ENCODE measurements around the gene FAIM.
"Not testable (repeated sequence)": the region's sequence is repeated elsewhere in the genome, so short reads cannot be mapped to it uniquely, and the experiment has no call there.

FAIM gene

DNA sequence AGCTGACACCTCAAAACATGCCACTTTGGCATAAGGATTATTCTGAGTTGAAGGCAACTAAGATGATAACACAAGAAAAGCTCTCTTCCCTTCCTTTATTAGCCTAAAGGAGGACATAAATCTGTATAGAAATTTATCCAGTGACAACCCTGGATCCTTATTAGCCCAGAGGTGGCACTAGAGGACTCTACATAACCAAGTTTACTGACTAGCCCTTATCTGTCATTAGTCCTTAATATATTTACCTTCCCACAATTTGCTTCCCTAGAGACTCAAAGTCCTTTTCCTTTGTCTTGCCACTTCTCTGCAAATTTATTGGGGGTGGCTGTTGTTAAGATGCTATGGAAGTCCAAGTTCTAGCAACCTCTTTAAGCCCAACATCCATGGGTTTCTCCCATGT, 41.2 kb upstream of the FAIM start:
- H3F3A ChIP-seq (ENCODE audit: insufficient read depth, low read length) = no peaks in the 10 kb centered on the region; the same call in 1 of the 2 replicates
- no peaks in the 10 kb centered on the region for H3K27me3 ChIP-seq (replicated peaks; ENCODE audit: insufficient read depth, low read length)
- TF ChIP-seq EZH2phosphoT487 (IDR thresholded peaks at IDR 0.05; ENCODE audit: low read length) = no peak
- TF ChIP-seq, protein P1, sequence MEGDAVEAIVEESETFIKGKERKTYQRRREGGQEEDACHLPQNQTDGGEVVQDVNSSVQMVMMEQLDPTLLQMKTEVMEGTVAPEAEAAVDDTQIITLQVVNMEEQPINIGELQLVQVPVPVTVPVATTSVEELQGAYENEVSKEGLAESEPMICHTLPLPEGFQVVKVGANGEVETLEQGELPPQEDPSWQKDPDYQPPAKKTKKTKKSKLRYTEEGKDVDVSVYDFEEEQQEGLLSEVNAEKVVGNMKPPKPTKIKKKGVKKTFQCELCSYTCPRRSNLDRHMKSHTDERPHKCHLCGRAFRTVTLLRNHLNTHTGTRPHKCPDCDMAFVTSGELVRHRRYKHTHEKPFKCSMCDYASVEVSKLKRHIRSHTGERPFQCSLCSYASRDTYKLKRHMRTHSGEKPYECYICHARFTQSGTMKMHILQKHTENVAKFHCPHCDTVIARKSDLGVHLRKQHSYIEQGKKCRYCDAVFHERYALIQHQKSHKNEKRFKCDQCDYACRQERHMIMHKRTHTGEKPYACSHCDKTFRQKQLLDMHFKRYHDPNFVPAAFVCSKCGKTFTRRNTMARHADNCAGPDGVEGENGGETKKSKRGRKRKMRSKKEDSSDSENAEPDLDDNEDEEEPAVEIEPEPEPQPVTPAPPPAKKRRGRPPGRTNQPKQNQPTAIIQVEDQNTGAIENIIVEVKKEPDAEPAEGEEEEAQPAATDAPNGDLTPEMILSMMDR (IDR thresholded peaks at IDR 0.05; ENCODE audit: low read length) = peak; percentile 30
- H3K4me1 ChIP-seq (ENCODE audit: low read length) = peaks cover 7% of the 10 kb centered on the region; the same call in 1 of the 2 replicates
- peak; percentile 22 for DNase-seq
- H3K9me2 ChIP-seq (replicated peaks; ENCODE audit: insufficient read depth, low read length) = no peaks in the 10 kb centered on the region
- H3K4me2 ChIP-seq (ENCODE audit: low read depth, low read length) = no peak overlapping the region
- H3K36me3 ChIP-seq (replicated peaks; ENCODE audit: insufficient read depth, low read length) = no peaks in the 10 kb centered on the region; the same call in 1 of the 2 replicates
- H3K79me2 ChIP-seq (ENCODE audit: low read length) = no peaks in the 10 kb centered on the region
- H3K9ac ChIP-seq (ENCODE audit: low read length) = no peak overlapping the region
- no peak overlapping the region for H2AFZ ChIP-seq (ENCODE audit: low read length)
- no peak overlapping the region for H3K4me3 ChIP-seq (ENCODE audit: low read length)
- H3K9me3 ChIP-seq (replicated peaks; ENCODE audit: insufficient read depth, low read length) = no peaks in the 10 kb centered on the region
- H3K27ac ChIP-seq (ENCODE audit: low read length) = no peak overlapping the region
- H4K20me1 ChIP-seq (ENCODE audit: insufficient read depth, low read length) = no peaks in the 10 kb centered on the region

DNA sequence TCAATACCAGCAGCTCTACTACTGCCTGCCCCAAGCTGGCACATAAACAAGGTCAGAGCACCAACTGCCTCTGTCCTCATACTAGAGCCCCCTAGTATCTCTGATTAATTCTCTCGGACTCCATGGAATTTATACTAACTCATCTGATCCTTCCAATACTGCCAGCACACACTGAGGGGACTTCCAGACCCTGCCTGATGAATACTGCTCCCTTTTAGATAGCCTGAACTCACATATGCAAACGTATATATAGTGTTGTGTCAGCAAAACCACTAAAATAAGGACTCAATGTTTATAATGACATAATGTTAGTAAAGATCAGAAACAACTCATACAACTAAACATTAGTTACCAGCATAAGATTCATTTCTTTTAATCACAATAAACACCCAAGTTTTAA, 39.5 kb upstream of the FAIM start:
- Histone ChIP-seq H3K79me2 (ENCODE audit: low read length) (no peaks in the 10 kb centered on the region), H3K27ac (ENCODE audit: low read length) (no peak overlapping the region), H3K9me2 (replicated peaks; ENCODE audit: insufficient read depth, low read length) (no peaks in the 10 kb centered on the region), H3K4me1 (ENCODE audit: low read length) (peaks cover 7% of the 10 kb centered on the region; the same call in 1 of the 2 replicates), H3K9ac (ENCODE audit: low read length) (no peak overlapping the region), H3K36me3 (replicated peaks; ENCODE audit: insufficient read depth, low read length) (no peaks in the 10 kb centered on the region; the same call in 1 of the 2 replicates), H4K20me1 (ENCODE audit: insufficient read depth, low read length) (no peaks in the 10 kb centered on the region), H3K4me2 (ENCODE audit: low read depth, low read length) (no peak overlapping the region), H2AFZ (ENCODE audit: low read length) (no peak overlapping the region), H3K27me3 (replicated peaks; ENCODE audit: insufficient read depth, low read length) (no peaks in the 10 kb centered on the region), H3K9me3 (replicated peaks; ENCODE audit: insufficient read depth, low read length) (no peaks in the 10 kb centered on the region), H3K4me3 (ENCODE audit: low read length) (no peak overlapping the region), H3F3A (ENCODE audit: insufficient read depth, low read length) (no peaks in the 10 kb centered on the region)
- DNase-seq = no peak
- TF ChIP-seq EZH2phosphoT487 (IDR thresholded peaks at IDR 0.05; ENCODE audit: low read length) = no peak
- no peak for TF ChIP-seq EZH2 (optimal IDR thresholded peaks at IDR 0.05; ENCODE audit: low read depth, low read length)
- TF ChIP-seq, protein P1 (IDR thresholded peaks at IDR 0.05; ENCODE audit: low read length) = no peak

DNA sequence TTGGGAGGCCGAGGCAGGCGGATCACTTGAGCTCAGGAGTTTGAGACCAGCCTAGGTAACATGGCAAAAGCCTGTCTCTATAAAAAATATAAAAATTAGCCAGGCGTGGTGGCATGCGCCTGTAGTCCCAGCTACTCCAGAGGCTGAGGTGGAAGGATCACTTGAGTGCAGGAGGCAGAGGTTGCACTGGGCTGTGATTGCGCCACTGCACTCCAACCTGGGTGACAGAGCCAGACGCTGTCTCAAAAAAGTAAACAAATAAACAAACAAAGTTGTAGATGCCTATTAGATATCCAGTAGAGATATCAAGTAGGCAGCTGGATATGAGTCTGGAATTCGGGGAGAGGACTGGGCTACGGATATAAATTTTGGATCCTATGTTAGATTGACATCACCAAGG, 38.9 kb upstream of the FAIM start:
- H3F3A ChIP-seq (ENCODE audit: insufficient read depth, low read length); H3K9me2 ChIP-seq (replicated peaks; ENCODE audit: insufficient read depth, low read length); H3K9me3 ChIP-seq (replicated peaks; ENCODE audit: insufficient read depth, low read length); H3K27me3 ChIP-seq (replicated peaks; ENCODE audit: insufficient read depth, low read length); H3K4me2 ChIP-seq (ENCODE audit: low read depth, low read length); H3K36me3 ChIP-seq (replicated peaks; ENCODE audit: insufficient read depth, low read length); H2AFZ ChIP-seq (ENCODE audit: low read length); H3K4me3 ChIP-seq (ENCODE audit: low read length); H4K20me1 ChIP-seq (ENCODE audit: insufficient read depth, low read length); H3K27ac ChIP-seq (ENCODE audit: low read length); H3K4me1 ChIP-seq (ENCODE audit: low read length); DNase-seq; H3K9ac ChIP-seq (ENCODE audit: low read length); H3K79me2 ChIP-seq (ENCODE audit: low read length): not testable (repeated sequence)

DNA sequence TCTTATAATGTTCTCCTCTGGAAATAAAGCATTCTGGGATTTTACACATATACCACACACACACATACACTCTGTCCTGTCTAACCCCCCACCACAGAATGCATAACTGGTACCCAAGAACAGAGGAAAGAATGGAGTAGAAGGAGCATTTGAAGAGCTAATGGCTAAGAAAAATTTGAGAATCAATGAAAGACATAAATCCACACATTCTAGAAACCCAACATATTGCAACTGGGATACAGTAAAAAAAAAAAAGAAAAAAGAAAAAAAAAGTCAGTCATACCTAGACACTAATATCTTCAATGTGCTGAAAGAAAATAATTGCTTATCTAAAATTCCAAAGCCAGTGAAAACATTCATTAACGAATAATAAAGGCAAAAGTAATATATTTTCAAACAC, 35.4 kb upstream of the FAIM start:
- Histone ChIP-seq H3K27me3 (replicated peaks; ENCODE audit: insufficient read depth, low read length) (no peaks in the 10 kb centered on the region), H4K20me1 (ENCODE audit: insufficient read depth, low read length) (no peaks in the 10 kb centered on the region), H3K4me2 (ENCODE audit: low read depth, low read length) (no peak overlapping the region), H3F3A (ENCODE audit: insufficient read depth, low read length) (peaks cover 5% of the 10 kb centered on the region; the same call in 1 of the 2 replicates), H3K9me2 (replicated peaks; ENCODE audit: insufficient read depth, low read length) (no peaks in the 10 kb centered on the region), H3K9me3 (replicated peaks; ENCODE audit: insufficient read depth, low read length) (no peaks in the 10 kb centered on the region), H3K27ac (ENCODE audit: low read length) (no peak overlapping the region), H2AFZ (ENCODE audit: low read length) (no peak overlapping the region), H3K79me2 (ENCODE audit: low read length) (no peaks in the 10 kb centered on the region), H3K9ac (ENCODE audit: low read length) (no peak overlapping the region), H3K4me3 (ENCODE audit: low read length) (no peak overlapping the region), H3K4me1 (ENCODE audit: low read length) (peaks cover 10% of the 10 kb centered on the region; the same call in 1 of the 2 replicates), H3K36me3 (replicated peaks; ENCODE audit: insufficient read depth, low read length) (no peaks in the 10 kb centered on the region; the same call in 1 of the 2 replicates)
- TF ChIP-seq, protein P1 (IDR thresholded peaks at IDR 0.05; ENCODE audit: low read length) = no peak
- TF ChIP-seq EZH2 (optimal IDR thresholded peaks at IDR 0.05; ENCODE audit: low read depth, low read length) (no peak), EZH2phosphoT487 (IDR thresholded peaks at IDR 0.05; ENCODE audit: low read length) (no peak)
- no peak for DNase-seq

All from MM.1S (cell line).